Measurements from ENCODE around the gene TP53I13. TPM values are rescaled to one million over a fixed set of nuclear protein-coding genes. Genes with fewer than 3 reads are reported as not detected.

The TP53I13 gene
- total and polyA plus RNA-seq, 2 of the 13 experiments (the other 11 are each of a cell fraction or from before 2014, with no cell fraction given): 16.9 to 25.7 TPM

DNA sequence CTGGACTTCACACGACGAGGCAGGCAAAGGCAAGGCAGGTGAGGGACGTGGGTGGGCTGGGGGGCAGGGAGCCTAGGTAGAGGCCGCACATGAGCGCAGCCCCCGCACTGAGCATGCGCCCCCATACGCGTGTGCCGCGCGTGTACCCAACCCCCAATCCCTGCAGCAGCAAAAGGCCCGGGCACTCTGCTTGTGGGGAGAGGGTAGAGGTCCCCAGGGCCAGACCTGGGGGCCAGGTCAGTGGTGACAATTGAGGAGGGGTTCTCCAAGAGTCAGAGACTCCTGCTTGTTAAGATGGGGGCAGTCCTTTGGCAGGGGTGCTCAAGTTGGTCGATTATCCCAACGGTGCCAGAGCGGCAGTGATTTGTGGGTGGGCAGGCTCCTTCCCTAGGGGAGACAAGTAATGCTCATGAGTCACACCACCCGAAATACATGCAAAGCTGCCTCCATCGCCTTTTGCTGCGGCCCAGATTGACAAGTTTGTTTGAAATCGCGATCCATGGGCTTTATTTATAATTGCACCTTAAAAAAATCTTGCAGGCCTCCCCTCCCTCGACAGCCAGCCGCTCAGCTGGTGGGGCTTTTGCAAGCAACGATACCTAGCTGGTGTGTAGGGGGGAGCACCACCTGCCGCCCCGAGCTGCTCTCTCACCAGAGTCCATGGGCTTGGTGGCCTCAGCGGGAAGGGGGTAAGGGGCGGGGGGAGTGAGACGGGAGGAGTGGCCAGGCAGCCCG, 22.1 kb downstream of the TP53I13 start (continued):
- TF ChIP-seq, protein P1, sequence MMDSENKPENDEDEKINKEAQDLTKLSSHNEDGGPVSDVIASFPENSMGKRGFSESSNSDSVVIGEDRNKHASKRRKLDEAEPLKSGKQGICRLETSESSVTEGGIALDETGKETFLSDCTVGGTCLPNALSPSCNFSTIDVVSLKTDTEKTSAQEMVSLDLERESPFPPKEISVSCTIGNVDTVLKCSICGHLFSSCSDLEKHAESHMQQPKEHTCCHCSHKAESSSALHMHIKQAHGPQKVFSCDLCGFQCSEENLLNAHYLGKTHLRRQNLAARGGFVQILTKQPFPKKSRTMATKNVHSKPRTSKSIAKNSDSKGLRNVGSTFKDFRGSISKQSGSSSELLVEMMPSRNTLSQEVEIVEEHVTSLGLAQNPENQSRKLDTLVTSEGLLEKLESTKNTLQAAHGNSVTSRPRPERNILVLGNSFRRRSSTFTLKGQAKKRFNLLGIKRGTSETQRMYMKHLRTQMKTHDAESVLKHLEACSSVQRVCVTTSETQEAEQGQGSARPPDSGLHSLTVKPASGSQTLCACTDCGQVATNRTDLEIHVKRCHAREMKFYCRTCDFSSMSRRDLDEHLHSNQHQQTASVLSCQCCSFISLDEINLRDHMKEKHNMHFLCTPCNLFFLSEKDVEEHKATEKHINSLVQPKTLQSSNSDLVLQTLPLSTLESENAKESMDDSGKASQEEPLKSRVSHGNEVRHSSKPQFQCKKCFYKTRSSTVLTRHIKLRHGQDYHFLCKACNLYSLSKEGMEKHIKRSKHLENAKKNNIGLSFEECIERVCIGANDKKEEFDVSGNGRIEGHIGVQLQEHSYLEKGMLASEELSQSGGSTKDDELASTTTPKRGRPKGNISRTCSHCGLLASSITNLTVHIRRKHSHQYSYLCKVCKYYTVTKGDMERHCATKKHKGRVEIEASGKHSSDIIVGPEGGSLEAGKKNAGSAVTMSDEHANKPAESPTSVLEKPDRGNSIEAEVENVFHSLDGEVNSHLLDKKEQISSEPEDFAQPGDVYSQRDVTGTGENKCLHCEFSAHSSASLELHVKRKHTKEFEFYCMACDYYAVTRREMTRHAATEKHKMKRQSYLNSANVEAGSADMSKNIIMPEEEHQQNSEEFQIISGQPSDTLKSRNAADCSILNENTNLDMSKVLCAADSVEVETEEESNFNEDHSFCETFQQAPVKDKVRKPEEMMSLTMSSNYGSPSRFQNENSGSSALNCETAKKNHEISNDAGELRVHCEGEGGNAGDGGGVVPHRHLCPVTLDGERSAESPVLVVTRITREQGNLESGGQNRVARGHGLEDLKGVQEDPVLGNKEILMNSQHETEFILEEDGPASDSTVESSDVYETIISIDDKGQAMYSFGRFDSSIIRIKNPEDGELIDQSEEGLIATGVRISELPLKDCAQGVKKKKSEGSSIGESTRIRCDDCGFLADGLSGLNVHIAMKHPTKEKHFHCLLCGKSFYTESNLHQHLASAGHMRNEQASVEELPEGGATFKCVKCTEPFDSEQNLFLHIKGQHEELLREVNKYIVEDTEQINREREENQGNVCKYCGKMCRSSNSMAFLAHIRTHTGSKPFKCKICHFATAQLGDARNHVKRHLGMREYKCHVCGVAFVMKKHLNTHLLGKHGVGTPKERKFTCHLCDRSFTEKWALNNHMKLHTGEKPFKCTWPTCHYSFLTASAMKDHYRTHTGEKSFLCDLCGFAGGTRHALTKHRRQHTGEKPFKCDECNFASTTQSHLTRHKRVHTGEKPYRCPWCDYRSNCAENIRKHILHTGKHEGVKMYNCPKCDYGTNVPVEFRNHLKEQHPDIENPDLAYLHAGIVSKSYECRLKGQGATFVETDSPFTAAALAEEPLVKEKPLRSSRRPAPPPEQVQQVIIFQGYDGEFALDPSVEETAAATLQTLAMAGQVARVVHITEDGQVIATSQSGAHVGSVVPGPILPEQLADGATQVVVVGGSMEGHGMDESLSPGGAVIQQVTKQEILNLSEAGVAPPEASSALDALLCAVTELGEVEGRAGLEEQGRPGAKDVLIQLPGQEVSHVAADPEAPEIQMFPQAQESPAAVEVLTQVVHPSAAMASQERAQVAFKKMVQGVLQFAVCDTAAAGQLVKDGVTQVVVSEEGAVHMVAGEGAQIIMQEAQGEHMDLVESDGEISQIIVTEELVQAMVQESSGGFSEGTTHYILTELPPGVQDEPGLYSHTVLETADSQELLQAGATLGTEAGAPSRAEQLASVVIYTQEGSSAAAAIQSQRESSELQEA (CRISPR knock-in tag; IDR thresholded peaks at IDR 0.05; ENCODE audit: not compliant biosample characterization): peak; percentile 16
- TF ChIP-seq LCORL (IDR thresholded peaks at IDR 0.05) (no peak), LCORL (CRISPR knock-in tag; IDR thresholded peaks at IDR 0.05) (peak; percentile 2; the same call in 1 of the 2 replicates), ZNF563 (CRISPR knock-in tag; IDR thresholded peaks at IDR 0.05) (0 out of 2 replicates have a peak, but pooled peaks have one; percentile 7), RORA (CRISPR knock-in tag; IDR thresholded peaks at IDR 0.05) (no peak), REL (CRISPR knock-in tag; conservative IDR thresholded peaks at IDR 0.05) (0 out of 2 replicates have a peak, but pooled peaks have one; percentile 67), TCF12 (IDR thresholded peaks at IDR 0.05) (no peak), TCF12 (CRISPR knock-in tag; IDR thresholded peaks at IDR 0.05) (0 out of 2 replicates have a peak, but pooled peaks have one; percentile 47), KLF16 (CRISPR knock-in tag; IDR thresholded peaks at IDR 0.05) (peak in 1 of 2 experiments; percentile 11; a peak in 1 of 4 replicates), KAT2B (IDR thresholded peaks at IDR 0.05; ENCODE audit: borderline replicate concordance, low read depth, low read length) (no peak), NR2F1 (CRISPR knock-in tag; IDR thresholded peaks at IDR 0.05) (no peak), ZNF441 (CRISPR knock-in tag; IDR thresholded peaks at IDR 0.05; ENCODE audit: borderline replicate concordance) (0 out of 2 replicates have a peak, but pooled peaks have one; percentile 46)
- TF ChIP-seq, protein P2, sequence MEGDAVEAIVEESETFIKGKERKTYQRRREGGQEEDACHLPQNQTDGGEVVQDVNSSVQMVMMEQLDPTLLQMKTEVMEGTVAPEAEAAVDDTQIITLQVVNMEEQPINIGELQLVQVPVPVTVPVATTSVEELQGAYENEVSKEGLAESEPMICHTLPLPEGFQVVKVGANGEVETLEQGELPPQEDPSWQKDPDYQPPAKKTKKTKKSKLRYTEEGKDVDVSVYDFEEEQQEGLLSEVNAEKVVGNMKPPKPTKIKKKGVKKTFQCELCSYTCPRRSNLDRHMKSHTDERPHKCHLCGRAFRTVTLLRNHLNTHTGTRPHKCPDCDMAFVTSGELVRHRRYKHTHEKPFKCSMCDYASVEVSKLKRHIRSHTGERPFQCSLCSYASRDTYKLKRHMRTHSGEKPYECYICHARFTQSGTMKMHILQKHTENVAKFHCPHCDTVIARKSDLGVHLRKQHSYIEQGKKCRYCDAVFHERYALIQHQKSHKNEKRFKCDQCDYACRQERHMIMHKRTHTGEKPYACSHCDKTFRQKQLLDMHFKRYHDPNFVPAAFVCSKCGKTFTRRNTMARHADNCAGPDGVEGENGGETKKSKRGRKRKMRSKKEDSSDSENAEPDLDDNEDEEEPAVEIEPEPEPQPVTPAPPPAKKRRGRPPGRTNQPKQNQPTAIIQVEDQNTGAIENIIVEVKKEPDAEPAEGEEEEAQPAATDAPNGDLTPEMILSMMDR (CRISPR knock-in tag; IDR thresholded peaks at IDR 0.05): 0 out of 2 replicates have a peak, but pooled peaks have one; percentile 14
- TF ChIP-seq, protein P3, sequence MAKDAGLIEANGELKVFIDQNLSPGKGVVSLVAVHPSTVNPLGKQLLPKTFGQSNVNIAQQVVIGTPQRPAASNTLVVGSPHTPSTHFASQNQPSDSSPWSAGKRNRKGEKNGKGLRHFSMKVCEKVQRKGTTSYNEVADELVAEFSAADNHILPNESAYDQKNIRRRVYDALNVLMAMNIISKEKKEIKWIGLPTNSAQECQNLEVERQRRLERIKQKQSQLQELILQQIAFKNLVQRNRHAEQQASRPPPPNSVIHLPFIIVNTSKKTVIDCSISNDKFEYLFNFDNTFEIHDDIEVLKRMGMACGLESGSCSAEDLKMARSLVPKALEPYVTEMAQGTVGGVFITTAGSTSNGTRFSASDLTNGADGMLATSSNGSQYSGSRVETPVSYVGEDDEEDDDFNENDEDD (CRISPR knock-in tag; IDR thresholded peaks at IDR 0.05; ENCODE audit: borderline replicate concordance): no peak
- TF ChIP-seq, protein P4, sequence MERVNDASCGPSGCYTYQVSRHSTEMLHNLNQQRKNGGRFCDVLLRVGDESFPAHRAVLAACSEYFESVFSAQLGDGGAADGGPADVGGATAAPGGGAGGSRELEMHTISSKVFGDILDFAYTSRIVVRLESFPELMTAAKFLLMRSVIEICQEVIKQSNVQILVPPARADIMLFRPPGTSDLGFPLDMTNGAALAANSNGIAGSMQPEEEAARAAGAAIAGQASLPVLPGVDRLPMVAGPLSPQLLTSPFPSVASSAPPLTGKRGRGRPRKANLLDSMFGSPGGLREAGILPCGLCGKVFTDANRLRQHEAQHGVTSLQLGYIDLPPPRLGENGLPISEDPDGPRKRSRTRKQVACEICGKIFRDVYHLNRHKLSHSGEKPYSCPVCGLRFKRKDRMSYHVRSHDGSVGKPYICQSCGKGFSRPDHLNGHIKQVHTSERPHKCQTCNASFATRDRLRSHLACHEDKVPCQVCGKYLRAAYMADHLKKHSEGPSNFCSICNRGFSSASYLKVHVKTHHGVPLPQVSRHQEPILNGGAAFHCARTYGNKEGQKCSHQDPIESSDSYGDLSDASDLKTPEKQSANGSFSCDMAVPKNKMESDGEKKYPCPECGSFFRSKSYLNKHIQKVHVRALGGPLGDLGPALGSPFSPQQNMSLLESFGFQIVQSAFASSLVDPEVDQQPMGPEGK (CRISPR knock-in tag; IDR thresholded peaks at IDR 0.05): peak; percentile 68

Data from HepG2 (cell line).